Activated CD4-positive, alpha-beta memory T cell treated with anti-CD3 and anti-CD28 coated beads for 36 hours (primary cell): ENCODE results near the gene GLTPD2. TPM values are rescaled to one million over a fixed set of nuclear protein-coding genes. Genes with fewer than 3 reads are reported as not detected.

Experiments used
- CTCF ChIA-PET: fragments of 350-600 bp; sonication (Branson Sonifier 250); formaldehyde crosslinking; loops from one replicate; lab custom pipeline; 2021; ENCODE audit warnings: antibody characterized with exemption, inconsistent platforms; lab: Charles Lee
- POLR2A ChIA-PET: fragments of 350-600 bp; sonication (Branson Sonifier 250); formaldehyde crosslinking; loops from one replicate; lab custom pipeline; 2021; ENCODE audit warnings: antibody characterized with exemption; lab: Charles Lee
- DNase-seq: peaks from one replicate; pipeline ENCODE4 v3.0.0-alpha.2; 2020
- H3K27ac Mint-ChIP-seq: one replicate; pipeline ENCODE4 v1.8.0; 2021; ENCODE audit warnings: mixed read lengths
- H3K27me3 Mint-ChIP-seq: one replicate; pipeline ENCODE4 v1.8.0; 2021; ENCODE audit warnings: mixed read lengths
- H3K36me3 Mint-ChIP-seq: one replicate; pipeline ENCODE4 v1.8.0; 2021; ENCODE audit warnings: mixed read lengths
- H3K4me1 Mint-ChIP-seq: one replicate; pipeline ENCODE4 v1.8.0; 2021; ENCODE audit warnings: low read depth, mixed read lengths
- H3K4me3 Mint-ChIP-seq: one replicate; pipeline ENCODE4 v1.8.0; 2021; ENCODE audit warnings: mild to moderate bottlenecking, mixed read lengths
- H3K9me3 Mint-ChIP-seq: one replicate; pipeline ENCODE4 v1.8.0; 2021; ENCODE audit warnings: mixed read lengths
- intact Hi-C: fragments of 100-400 bp; cut with micrococcal nuclease; formaldehyde crosslinking; loops from one replicate; pipeline ENCODE4 v1.15.1; 2023
- total RNA-seq, 2 experiments: library from RNA; stranded (reverse); gene quantifications; one replicate each; pipeline ENCODE4 v1.2.3, GENCODE V29; 2021

GLTPD2 gene
- total RNA-seq, 2 experiments from 2014 or later, result not detected

- intact Hi-C loops, result no loop called here
- Mint-ChIP-seq H3K36me3 (no peaks in the 10 kb centered on the region), H3K27me3 (peaks cover 20% of the 10 kb centered on the region), H3K4me1 (no peaks in the 10 kb centered on the region), H3K27ac (no peak overlapping the region), H3K4me3 (no peak overlapping the region), H3K9me3 (no peaks in the 10 kb centered on the region)
- DNase-seq, result no peak
- CTCF ChIA-PET, result interaction anchor here (2.1 kb wide), 1 partner anchor 12 kb away, joined by 9 read pairs; no protein-coding TSS in a partner anchor
- POLR2A ChIA-PET, result interaction anchor here (0.8 kb wide), 1 partner anchor 12 kb away, joined by 3 read pairs; no protein-coding TSS in a partner anchor
These were observed 10.6 kb upstream of the GLTPD2 start for GRCh38 chr17:4777969-4778760.

- H3K4me1 Mint-ChIP-seq, result no peaks in the 10 kb centered on the region
- no peaks in the 10 kb centered on the region for H3K36me3 Mint-ChIP-seq
- H3K27me3 Mint-ChIP-seq, result peaks cover 35% of the 10 kb centered on the region
- H3K27ac Mint-ChIP-seq, result no peak overlapping the region
- intact Hi-C loops, result no loop called here
- H3K9me3 Mint-ChIP-seq, result no peaks in the 10 kb centered on the region
- ChIA-PET CTCF (interaction anchor here (1.1 to 2.1 kb wide), 2 partner anchors 9 to 123 kb away, joined by 3 to 9 read pairs; partner anchors contain the start of gene CHRNE), POLR2A (no interaction called here)
- no peak overlapping the region for H3K4me3 Mint-ChIP-seq
- DNase-seq, result no peak
These were observed 8.3 kb upstream of the GLTPD2 start for GRCh38 chr17:4780325-4780955.

GRCh38 chr17:4782652-4783051 is 6.1 kb upstream of the GLTPD2 start:
- Mint-ChIP-seq H3K4me1 (peaks cover 15% of the 10 kb centered on the region), H3K9me3 (no peaks in the 10 kb centered on the region), H3K36me3 (no peaks in the 10 kb centered on the region), H3K4me3 (no peak overlapping the region), H3K27ac (no peak overlapping the region), H3K27me3 (peaks cover 52% of the 10 kb centered on the region)
- intact Hi-C loops, result no loop called here
- ChIA-PET CTCF (no interaction called here), POLR2A (no interaction called here)
- DNase-seq, result peak; percentile 45

GRCh38 chr17:4785311-4786105 is 3.3 kb upstream of the GLTPD2 start:
- H3K27me3 Mint-ChIP-seq, result peaks cover 48% of the 10 kb centered on the region
- no peak overlapping the region for H3K27ac Mint-ChIP-seq
- no peak for DNase-seq
- intact Hi-C loops, result loop anchor here (2.0 kb wide), 1 partner anchor 103 kb away; no protein-coding TSS in a partner anchor
- no peaks in the 10 kb centered on the region for H3K36me3 Mint-ChIP-seq
- peak overlapping the region; percentile 32 for H3K4me3 Mint-ChIP-seq
- H3K4me1 Mint-ChIP-seq, result peaks cover 22% of the 10 kb centered on the region
- ChIA-PET CTCF (interaction anchor here (1.3 kb wide), 1 partner anchor 54 kb away, joined by 4 read pairs; no protein-coding TSS in a partner anchor), POLR2A (interaction anchor here (1.0 kb wide), 1 partner anchor 21 kb away, joined by 3 read pairs; the partner anchor contains the start of gene PLD2)
- no peaks in the 10 kb centered on the region for H3K9me3 Mint-ChIP-seq

- no peak within 1 kb of the TSS for H3K27ac Mint-ChIP-seq
- no peaks in the 10 kb centered on the region for H3K9me3 Mint-ChIP-seq
- H3K4me3 Mint-ChIP-seq, result peak within 1 kb of the TSS; percentile 32
- DNase-seq, result no peak
- CTCF ChIA-PET, result interaction anchor here (0.9 to 1.9 kb wide), 5 partner anchors 10 to 117 kb away, joined by 3 to 6 read pairs (median 4); partner anchors contain the start of genes CHRNE and PSMB6
- no peaks in the 10 kb centered on the region for H3K36me3 Mint-ChIP-seq
- intact Hi-C loops, result loop anchor here (2.0 kb wide), 1 partner anchor 103 kb away; no protein-coding TSS in a partner anchor
- POLR2A ChIA-PET, result interaction anchor here (1.0 kb wide), 1 partner anchor 20 kb away, joined by 3 read pairs; the partner anchor contains the start of gene PLD2
- H3K27me3 Mint-ChIP-seq, result peaks cover 45% of the 10 kb centered on the region
- peaks cover 28% of the 10 kb centered on the region for H3K4me1 Mint-ChIP-seq
These were observed 2.7 kb upstream of the GLTPD2 start, which contains the start of gene VMO1 for GRCh38 chr17:4786106-4786511. Gene VMO1, minus strand, starts transcription at chr17:4786364. Its CDS starts 12 bp downstream, at chr17:4786352.

GRCh38 chr17:4786516-4786915 is 2.2 kb upstream of the GLTPD2 start:
- ChIA-PET CTCF (interaction anchor here (0.8 to 1.9 kb wide), 6 partner anchors 10 to 117 kb away, joined by 3 to 6 read pairs (median 4); partner anchors contain the start of genes CHRNE and PSMB6), POLR2A (interaction anchor here (1.0 kb wide), 1 partner anchor 20 kb away, joined by 3 read pairs; the partner anchor contains the start of gene PLD2)
- peaks cover 31% of the 10 kb centered on the region for H3K4me1 Mint-ChIP-seq
- H3K36me3 Mint-ChIP-seq, result no peaks in the 10 kb centered on the region
- H3K27me3 Mint-ChIP-seq, result peaks cover 45% of the 10 kb centered on the region
- no peak for DNase-seq
- H3K9me3 Mint-ChIP-seq, result no peaks in the 10 kb centered on the region
- intact Hi-C loops, result loop anchor here (2.0 kb wide), 1 partner anchor 102 kb away; no protein-coding TSS in a partner anchor
- no peak overlapping the region for H3K27ac Mint-ChIP-seq
- no peak overlapping the region for H3K4me3 Mint-ChIP-seq

- Mint-ChIP-seq H3K4me3 (no peak overlapping the region), H3K36me3 (no peaks in the 10 kb centered on the region), H3K4me1 (peaks cover 31% of the 10 kb centered on the region), H3K27ac (no peak overlapping the region), H3K27me3 (peaks cover 37% of the 10 kb centered on the region), H3K9me3 (no peaks in the 10 kb centered on the region)
- ChIA-PET CTCF (interaction anchor here (1.0 to 1.9 kb wide), 5 partner anchors 19 to 152 kb away, joined by 3 to 6 read pairs (median 4); partner anchors contain the start of genes PLD2, RNF167 and SLC25A11), POLR2A (no interaction called here)
- DNase-seq, result no peak
- intact Hi-C loops, result no loop called here
These were observed 481 bp upstream of the GLTPD2 start for GRCh38 chr17:4788159-4788806.

- H3K36me3 Mint-ChIP-seq, result no peaks in the 10 kb centered on the region
- ChIA-PET CTCF (interaction anchor here (0.8 to 2.5 kb wide), 33 partner anchors 9 to 233 kb away, joined by 3 to 28 read pairs (median 5); partner anchors contain the start of genes ARRB2, C17orf107, MED11 and MINK1), POLR2A (interaction anchor here (0.9 to 2.0 kb wide), 12 partner anchors 11 to 180 kb away, joined by 3 to 13 read pairs (median 5); partner anchors contain the start of genes ARRB2, C17orf107, CHRNE and CXCL16)
- no peaks in the 10 kb centered on the region for H3K9me3 Mint-ChIP-seq
- H3K4me3 Mint-ChIP-seq, result peak overlapping the region; percentile 77
- H3K27ac Mint-ChIP-seq, result no peak overlapping the region
- H3K27me3 Mint-ChIP-seq, result peaks cover 27% of the 10 kb centered on the region
- DNase-seq, result no peak
- peaks cover 31% of the 10 kb centered on the region for H3K4me1 Mint-ChIP-seq
- intact Hi-C loops, result no loop called here
These were observed 862 bp downstream of the GLTPD2 start for GRCh38 chr17:4789701-4789950.

- ChIA-PET CTCF (interaction anchor here (0.6 to 2.5 kb wide), 42 partner anchors 9 to 574 kb away, joined by 3 to 28 read pairs (median 5); partner anchors contain the start of genes ARRB2, C17orf107, CHRNE and MED11), POLR2A (interaction anchor here (0.6 to 2.0 kb wide), 19 partner anchors 10 to 204 kb away, joined by 3 to 13 read pairs (median 4); partner anchors contain the start of genes ARRB2, C17orf107, CHRNE and CXCL16)
- H3K4me1 Mint-ChIP-seq, result peaks cover 31% of the 10 kb centered on the region
- DNase-seq, result peak; percentile 89
- H3K27ac Mint-ChIP-seq, result peak overlapping the region; percentile 82
- H3K36me3 Mint-ChIP-seq, result no peaks in the 10 kb centered on the region
- H3K4me3 Mint-ChIP-seq, result peak overlapping the region; percentile 73
- peaks cover 25% of the 10 kb centered on the region for H3K27me3 Mint-ChIP-seq
- H3K9me3 Mint-ChIP-seq, result no peaks in the 10 kb centered on the region
- intact Hi-C loops, result loop anchor here (2.0 to 5.0 kb wide), 5 partner anchors 59 to 228 kb away; partner anchors contain the start of genes ARRB2, CHRNE, GGT6 and MED11
These were observed 1.4 kb downstream of the GLTPD2 start for GRCh38 chr17:4789951-4790704.

GRCh38 chr17:4790705-4791088 is 1.9 kb downstream of the GLTPD2 start:
- Mint-ChIP-seq H3K27me3 (peaks cover 19% of the 10 kb centered on the region), H3K4me1 (peaks cover 32% of the 10 kb centered on the region), H3K27ac (peak overlapping the region; percentile 82), H3K36me3 (no peaks in the 10 kb centered on the region), H3K9me3 (no peaks in the 10 kb centered on the region), H3K4me3 (peak overlapping the region; percentile 73)
- ChIA-PET CTCF (interaction anchor here (0.6 to 2.5 kb wide), 32 partner anchors 8 to 575 kb away, joined by 3 to 28 read pairs (median 5); partner anchors contain the start of genes ARRB2, CHRNE, MED11 and MINK1), POLR2A (interaction anchor here (0.6 to 2.0 kb wide), 15 partner anchors 10 to 179 kb away, joined by 3 to 13 read pairs (median 5); partner anchors contain the start of genes ARRB2, C17orf107, CXCL16 and MED11)
- DNase-seq, result no peak
- intact Hi-C loops, result loop anchor here (2.0 to 5.0 kb wide), 5 partner anchors 60 to 228 kb away; partner anchors contain the start of genes ARRB2, CHRNE, GGT6 and MED11
